HG03354 (cell line): Measurements from ENCODE around the gene MAP2K5.
"Not testable (repeated sequence)": the region's sequence is repeated elsewhere in the genome, so short reads cannot be mapped to it uniquely, and the experiment has no call there.

ENCODE experiments used
- ATAC-seq: cut with Tn5 transposase; IDR thresholded peaks from one replicate; pipeline ENCODE4 v1.9.1; 2021; ENCODE audit warnings: mild to moderate bottlenecking; ENCODE audit not compliant: unreplicated experiment, poor library complexity, severe bottlenecking

The MAP2K5 gene

DNA sequence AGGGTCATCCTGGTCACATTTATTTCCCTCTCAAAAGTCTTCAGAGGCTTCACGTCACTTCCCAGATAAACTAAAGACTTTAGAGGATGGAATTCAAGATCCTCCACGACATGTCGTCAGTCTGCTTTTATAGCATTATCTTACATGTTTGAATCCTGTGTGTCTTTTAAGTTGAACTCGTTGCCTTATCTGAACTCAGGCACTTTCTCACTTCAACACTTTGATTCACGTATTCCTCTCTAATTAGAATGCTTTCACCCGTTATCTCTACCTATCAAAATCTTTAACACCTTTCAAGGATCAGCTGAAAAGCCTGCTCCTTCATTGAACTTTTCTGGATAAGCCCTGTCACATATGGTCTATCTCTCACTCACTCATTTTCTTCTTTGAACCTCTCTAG lies 97.1 kb downstream of the MAP2K5 start:
- ATAC-seq: no peak

DNA sequence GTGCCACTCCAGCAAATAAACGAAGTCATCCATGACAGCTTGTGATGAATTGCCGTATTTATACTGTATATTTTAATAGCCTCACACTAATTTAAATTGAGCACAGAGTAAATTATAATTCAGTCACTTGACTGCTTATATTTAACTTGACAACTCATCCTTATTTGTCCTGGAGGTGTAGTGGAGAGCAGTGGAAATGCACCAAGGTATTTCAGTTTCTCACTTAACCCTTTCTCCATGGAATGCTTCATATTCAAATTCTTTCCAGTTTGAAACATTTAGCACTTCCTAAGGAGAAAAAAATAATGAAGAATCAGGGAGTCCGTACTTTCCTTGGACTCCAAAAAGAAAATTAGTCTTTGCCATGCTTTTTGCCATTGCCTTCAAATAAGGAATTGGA lies 99.0 kb downstream of the MAP2K5 start:
- no peak for ATAC-seq

DNA sequence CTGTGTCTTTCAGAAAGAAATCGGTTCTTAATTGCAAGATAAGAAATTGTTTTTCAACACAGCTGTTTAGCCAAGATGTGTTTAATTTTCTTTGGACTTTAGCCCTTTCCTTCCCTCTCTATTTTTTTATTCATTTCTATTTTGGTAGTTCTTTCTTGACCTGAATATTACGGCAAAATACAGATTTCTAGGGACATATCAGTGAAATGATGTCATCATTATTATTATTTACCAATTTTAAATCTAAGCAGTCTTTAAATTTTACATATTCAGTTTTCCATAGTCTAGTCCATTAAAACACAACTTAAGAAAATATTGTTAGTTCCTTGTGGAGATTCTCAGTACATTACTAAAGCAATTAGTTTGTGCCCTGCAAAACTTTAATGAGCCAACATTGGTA lies 104.3 kb downstream of the MAP2K5 start:
- ATAC-seq: no peak

GRCh38 chr15:67652586-67652985 lies 110.1 kb downstream of the MAP2K5 start:
- no peak for ATAC-seq

- ATAC-seq: no peak
Measured at GRCh38 chr15:67660446-67660845, 117.9 kb downstream of the MAP2K5 start.

GRCh38 chr15:67660874-67661606 lies 118.5 kb downstream of the MAP2K5 start:
- no peak for ATAC-seq

- ATAC-seq: no peak
Measured at GRCh38 chr15:67670647-67671305, 128.3 kb downstream of the MAP2K5 start.

- not testable (repeated sequence) for ATAC-seq
Measured at GRCh38 chr15:67672834-67673233, 130.3 kb downstream of the MAP2K5 start.

- no peak for ATAC-seq
Measured at GRCh38 chr15:67674983-67675382, 132.5 kb downstream of the MAP2K5 start.

- no peak for ATAC-seq
Measured at GRCh38 chr15:67678089-67678488, 135.6 kb downstream of the MAP2K5 start.

GRCh38 chr15:67678993-67679392 lies 136.5 kb downstream of the MAP2K5 start:
- ATAC-seq: no peak

- no peak for ATAC-seq
Measured at GRCh38 chr15:67680641-67681040, 138.1 kb downstream of the MAP2K5 start.

DNA sequence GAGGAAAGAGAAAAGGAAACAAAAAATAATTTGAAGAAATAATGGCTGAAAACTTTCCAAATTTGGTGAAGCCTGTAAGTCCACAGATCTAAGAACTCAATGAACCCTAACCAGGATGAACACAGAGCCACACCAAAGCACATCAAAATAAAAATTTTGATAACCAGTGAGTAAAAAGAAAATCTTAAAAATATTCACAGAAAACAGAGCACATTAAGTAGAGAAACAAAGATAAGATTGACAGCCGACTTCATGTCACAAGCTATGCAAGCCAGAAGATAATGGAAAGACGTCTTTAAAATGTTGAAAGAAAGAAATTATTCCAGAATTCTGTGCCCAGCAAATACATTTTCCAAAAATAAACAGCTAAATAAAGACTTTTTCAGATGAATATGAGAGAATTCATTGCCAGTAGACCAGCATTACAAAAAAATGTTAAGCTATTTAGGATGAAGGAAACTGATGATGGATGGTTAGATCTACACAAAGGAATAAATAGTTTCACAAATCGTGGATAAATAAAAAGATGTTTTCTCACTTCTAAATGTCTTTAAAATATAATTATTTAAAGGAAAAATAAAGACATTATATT lies 142.6 kb downstream of the MAP2K5 start:
- no peak for ATAC-seq

GRCh38 chr15:67685716-67686115 lies 143.2 kb downstream of the MAP2K5 start:
- no peak for ATAC-seq

DNA sequence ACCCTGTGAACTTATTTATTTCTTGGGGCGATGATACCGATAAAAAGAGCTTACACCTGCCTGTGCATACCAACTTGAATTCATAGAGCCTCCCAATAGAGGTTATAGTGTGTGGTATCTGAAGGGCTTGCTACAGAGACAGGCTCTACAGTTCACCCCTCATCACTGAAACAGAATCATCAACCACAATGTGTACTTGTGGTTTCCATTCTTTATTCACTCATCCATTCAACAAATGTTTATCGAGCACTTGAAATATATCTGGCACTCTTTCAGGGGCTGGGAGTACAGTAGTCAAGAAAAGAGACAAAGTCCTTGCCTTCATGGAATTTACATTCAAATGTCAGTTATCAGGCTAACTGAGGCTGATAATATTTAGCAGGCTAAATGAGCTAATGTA lies 148.4 kb downstream of the MAP2K5 start:
- no peak for ATAC-seq

DNA sequence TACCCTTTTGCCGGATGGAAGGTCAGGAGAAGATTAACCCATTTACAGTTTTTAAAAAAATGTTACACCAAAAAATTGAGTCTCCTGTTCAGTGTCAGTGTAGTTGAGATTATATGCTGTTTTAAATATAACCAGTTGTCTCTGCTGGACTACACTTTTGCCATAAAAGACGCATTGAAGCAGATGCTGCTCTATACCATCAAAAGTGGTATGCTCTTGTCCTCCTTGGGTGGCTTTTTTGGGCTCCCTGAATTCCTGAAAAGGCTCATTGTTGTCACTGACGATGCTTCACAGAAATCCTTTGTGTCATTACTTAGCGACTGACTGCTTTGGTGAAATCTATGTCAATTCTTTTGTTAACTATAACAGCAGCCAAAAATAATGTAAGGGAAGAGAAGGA lies 148.9 kb downstream of the MAP2K5 start:
- ATAC-seq: no peak

- no peak for ATAC-seq
Measured at GRCh38 chr15:67692573-67692972, 150.1 kb downstream of the MAP2K5 start.

DNA sequence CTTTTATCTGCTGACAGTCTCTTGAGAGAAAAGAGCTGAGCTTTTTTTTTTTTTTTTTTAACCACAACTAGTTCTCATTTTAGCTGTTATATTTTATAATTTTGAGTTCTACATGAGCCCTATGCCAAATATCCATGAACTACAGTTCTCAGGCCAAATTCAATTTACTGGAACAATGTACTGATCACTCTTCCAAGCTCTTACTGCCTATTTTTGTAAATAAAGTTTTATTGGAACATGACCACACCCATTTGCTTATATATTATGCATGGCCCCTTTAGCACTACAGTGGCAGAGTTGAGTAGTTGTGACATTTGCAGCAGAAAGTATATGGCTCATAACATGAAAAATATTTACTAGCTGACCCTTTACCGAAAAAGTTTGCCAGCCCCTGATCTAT lies 153.6 kb downstream of the MAP2K5 start:
- no peak for ATAC-seq

DNA sequence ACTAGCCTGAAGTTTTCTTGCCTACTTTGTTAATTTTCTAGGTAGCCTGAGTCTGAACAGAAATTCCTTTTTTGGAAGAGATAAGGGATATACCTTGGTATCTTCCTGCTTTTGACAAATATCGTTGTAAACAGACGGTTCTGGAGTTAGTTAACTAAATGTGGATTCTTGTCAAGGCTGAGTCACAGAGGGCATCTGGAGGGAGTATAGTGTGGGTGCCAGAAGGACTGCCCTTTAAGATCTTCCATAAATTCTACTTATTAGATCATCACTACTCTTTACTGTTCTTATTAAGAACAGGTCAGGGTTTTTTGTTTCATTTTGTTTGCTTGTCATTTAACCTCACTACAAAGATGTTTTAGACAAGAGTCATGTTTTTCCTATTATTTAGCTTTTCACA lies 157.5 kb downstream of the MAP2K5 start:
- ATAC-seq: no peak

- no peak for ATAC-seq
Measured at GRCh38 chr15:67701669-67702068, 159.2 kb downstream of the MAP2K5 start.
